Measurements from ENCODE around the gene ZNF280C. TPM values are rescaled to one million over a fixed set of nuclear protein-coding genes. Genes with fewer than 3 reads are reported as not detected.

The ZNF280C gene
- total RNA-seq, 1 donor from 2014 or later = 7.4 TPM

- Mint-ChIP-seq H3K4me3 (ENCODE audit: unreplicated experiment) (no peak overlapping the region), H3K27ac (ENCODE audit: unreplicated experiment) (no peak overlapping the region), H3K4me1 (ENCODE audit: unreplicated experiment) (no peaks in the 10 kb centered on the region), H3K36me3 (ENCODE audit: low read depth, unreplicated experiment) (no peaks in the 10 kb centered on the region), H3K9me3 (ENCODE audit: unreplicated experiment) (no peaks in the 10 kb centered on the region), H3K27me3 (ENCODE audit: unreplicated experiment) (peaks cover 1% of the 10 kb centered on the region)
- no peak for TF ChIP-seq CTCF (IDR thresholded peaks at IDR 0.05; ENCODE audit: unreplicated experiment)
- DNase-seq (ENCODE audit: low spot score) = no peak
Measured at GRCh38 chrX:130212371-130212770, 56.3 kb downstream of the ZNF280C start.

- peaks cover 1% of the 10 kb centered on the region for H3K27me3 Mint-ChIP-seq (ENCODE audit: unreplicated experiment)
- no peaks in the 10 kb centered on the region for H3K9me3 Mint-ChIP-seq (ENCODE audit: unreplicated experiment)
- no peak for DNase-seq (ENCODE audit: low spot score)
- TF ChIP-seq CTCF (IDR thresholded peaks at IDR 0.05; ENCODE audit: unreplicated experiment) = no peak
- H3K36me3 Mint-ChIP-seq (ENCODE audit: low read depth, unreplicated experiment) = no peaks in the 10 kb centered on the region
- H3K4me3 Mint-ChIP-seq (ENCODE audit: unreplicated experiment) = no peak overlapping the region
- no peaks in the 10 kb centered on the region for H3K4me1 Mint-ChIP-seq (ENCODE audit: unreplicated experiment)
- H3K27ac Mint-ChIP-seq (ENCODE audit: unreplicated experiment) = no peak overlapping the region
Measured at GRCh38 chrX:130211415-130212186, 57.1 kb downstream of the ZNF280C start.

GRCh38 chrX:130204647-130205046 lies 64.1 kb downstream of the ZNF280C start:
- no peaks in the 10 kb centered on the region for H3K36me3 Mint-ChIP-seq (ENCODE audit: low read depth, unreplicated experiment)
- no peak overlapping the region for H3K27ac Mint-ChIP-seq (ENCODE audit: unreplicated experiment)
- no peak overlapping the region for H3K4me3 Mint-ChIP-seq (ENCODE audit: unreplicated experiment)
- H3K27me3 Mint-ChIP-seq (ENCODE audit: unreplicated experiment) = no peaks in the 10 kb centered on the region
- no peak for TF ChIP-seq CTCF (IDR thresholded peaks at IDR 0.05; ENCODE audit: unreplicated experiment)
- no peak for DNase-seq (ENCODE audit: low spot score)
- H3K4me1 Mint-ChIP-seq (ENCODE audit: unreplicated experiment) = no peaks in the 10 kb centered on the region
- H3K9me3 Mint-ChIP-seq (ENCODE audit: unreplicated experiment) = no peaks in the 10 kb centered on the region

DNA sequence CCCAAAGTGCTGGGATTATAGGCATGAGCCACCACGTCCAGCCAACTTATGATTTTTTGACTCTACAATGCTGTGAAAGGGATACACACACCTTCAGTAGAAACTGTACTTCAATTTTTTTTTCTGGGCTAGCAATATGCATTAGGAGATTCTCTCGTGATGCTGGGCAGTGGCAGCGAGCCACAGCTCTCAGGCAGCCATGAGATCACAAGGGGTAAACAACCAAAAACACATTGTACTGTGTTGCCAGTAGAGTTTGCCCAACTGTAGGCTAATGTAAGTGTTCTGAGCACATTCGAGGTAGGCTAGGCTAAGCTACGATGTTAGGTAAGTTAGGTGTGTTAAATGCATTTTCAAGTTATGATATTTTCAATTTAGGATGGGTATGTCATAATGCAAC lies 71.2 kb downstream of the ZNF280C start:
- no peaks in the 10 kb centered on the region for H3K27me3 Mint-ChIP-seq (ENCODE audit: unreplicated experiment)
- no peaks in the 10 kb centered on the region for H3K9me3 Mint-ChIP-seq (ENCODE audit: unreplicated experiment)
- no peak overlapping the region for H3K27ac Mint-ChIP-seq (ENCODE audit: unreplicated experiment)
- no peaks in the 10 kb centered on the region for H3K4me1 Mint-ChIP-seq (ENCODE audit: unreplicated experiment)
- H3K4me3 Mint-ChIP-seq (ENCODE audit: unreplicated experiment) = no peak overlapping the region
- no peaks in the 10 kb centered on the region for H3K36me3 Mint-ChIP-seq (ENCODE audit: low read depth, unreplicated experiment)
- no peak for TF ChIP-seq CTCF (IDR thresholded peaks at IDR 0.05; ENCODE audit: unreplicated experiment)
- DNase-seq (ENCODE audit: low spot score) = no peak

- Mint-ChIP-seq H3K36me3 (ENCODE audit: low read depth, unreplicated experiment) (no peaks in the 10 kb centered on the region), H3K27ac (ENCODE audit: unreplicated experiment) (no peak overlapping the region), H3K27me3 (ENCODE audit: unreplicated experiment) (no peaks in the 10 kb centered on the region), H3K9me3 (ENCODE audit: unreplicated experiment) (no peaks in the 10 kb centered on the region), H3K4me1 (ENCODE audit: unreplicated experiment) (no peaks in the 10 kb centered on the region), H3K4me3 (ENCODE audit: unreplicated experiment) (no peak overlapping the region)
- no peak for TF ChIP-seq CTCF (IDR thresholded peaks at IDR 0.05; ENCODE audit: unreplicated experiment)
- DNase-seq (ENCODE audit: low spot score) = no peak
Measured at GRCh38 chrX:130196466-130196865, 72.2 kb downstream of the ZNF280C start.

Data from endothelial cell (in vitro differentiated cells).